GM23338 (cell line): ENCODE measurements around the gene TPH2. TPM values are rescaled to one million over a fixed set of nuclear protein-coding genes. Genes with fewer than 3 reads are reported as not detected.
A peak's percentile ranks its signal among the peaks of the same experiment; 100 is the strongest.

Source experiments
- ATAC-seq: fragments of 200-7000 bp; cut with Tn5 transposase; 3 replicates; pipeline ENCODE4 v1.9.1; 2020
- DNase-seq: peaks from one replicate; pipeline ENCODE4 v3.0.0-alpha.2; 2015; ENCODE audit warnings: low spot score
- H2AFZ ChIP-seq: fragments of 200-600 bp; sonication (generic); 2 replicates; pipeline ENCODE4 v1.8.0; 2016; ENCODE audit warnings: antibody characterized with exemption, mild to moderate bottlenecking, moderate library complexity
- H3F3A ChIP-seq: fragments of 200-600 bp; sonication (generic); replicated peaks from 2 replicates; pipeline ENCODE4 v1.8.0; 2017; ENCODE audit warnings: antibody characterized with exemption, mixed run types, low read depth
- H3K27ac ChIP-seq: fragments of 200-600 bp; sonication (generic); 2 replicates; pipeline ENCODE4 v1.6.1; 2016; ENCODE audit warnings: low read depth
- H3K27me3 ChIP-seq: fragments of 200-600 bp; sonication (generic); 2 replicates; pipeline ENCODE4 v1.8.0; 2016; ENCODE audit warnings: mild to moderate bottlenecking, mixed run types, moderate library complexity; ENCODE audit not compliant: insufficient read depth
- H3K36me3 ChIP-seq: fragments of 200-600 bp; sonication (generic); 2 replicates; pipeline ENCODE4 v1.8.0; 2016; ENCODE audit warnings: mild to moderate bottlenecking; ENCODE audit not compliant: insufficient read depth
- H3K4me1 ChIP-seq: fragments of 200-600 bp; sonication (generic); 2 replicates; pipeline ENCODE4 v1.8.0; 2016; ENCODE audit warnings: mild to moderate bottlenecking, moderate library complexity; ENCODE audit not compliant: insufficient read depth
- H3K4me2 ChIP-seq: fragments of 200-600 bp; sonication (generic); 2 replicates; pipeline ENCODE4 v1.7.1; 2017; ENCODE audit warnings: mixed run types
- H3K4me3 ChIP-seq: fragments of 200-600 bp; sonication (generic); 2 replicates; pipeline ENCODE4 v1.6.1; 2016; ENCODE audit warnings: mixed run types
- H3K79me2 ChIP-seq: fragments of 200-600 bp; sonication (generic); replicated peaks from 2 replicates; pipeline ENCODE4 v1.8.0; 2017; ENCODE audit warnings: mild to moderate bottlenecking; ENCODE audit not compliant: insufficient read depth
- H3K9me2 ChIP-seq: fragments of 200-600 bp; sonication (generic); 2 replicates; pipeline ENCODE4 v1.8.0; 2017; ENCODE audit not compliant: insufficient read depth
- H4K20me1 ChIP-seq: fragments of 200-600 bp; sonication (generic); replicated peaks from 2 replicates; pipeline ENCODE4 v1.8.0; 2017; ENCODE audit warnings: mild to moderate bottlenecking; ENCODE audit not compliant: insufficient read depth
- H3K27ac Mint-ChIP-seq: 2 replicates; pipeline ENCODE4 v1.8.0; 2020; ENCODE audit warnings: inconsistent platforms, mild to moderate bottlenecking, moderate library complexity, mixed read lengths
- H3K27me3 Mint-ChIP-seq: 3 replicates; pipeline ENCODE4 v1.8.0; 2022; ENCODE audit warnings: low read depth, mild to moderate bottlenecking, moderate library complexity, mixed read lengths, inconsistent platforms; ENCODE audit not compliant: insufficient read depth, poor library complexity
- H3K36me3 Mint-ChIP-seq: 3 replicates; pipeline ENCODE4 v1.8.0; 2021; ENCODE audit warnings: low read depth, mild to moderate bottlenecking, inconsistent platforms, moderate library complexity, mixed read lengths
- H3K4me1 Mint-ChIP-seq: 3 replicates; pipeline ENCODE4 v1.8.0; 2020; ENCODE audit warnings: mild to moderate bottlenecking, inconsistent platforms, mixed read lengths
- H3K4me3 Mint-ChIP-seq: 3 replicates; pipeline ENCODE4 v1.8.0; 2021; ENCODE audit warnings: moderate library complexity, mild to moderate bottlenecking, inconsistent platforms, mixed read lengths
- H3K9me3 Mint-ChIP-seq: 3 replicates; pipeline ENCODE4 v1.8.0; 2020; ENCODE audit warnings: moderate library complexity, mild to moderate bottlenecking, inconsistent platforms, mixed read lengths
- polyA plus RNA-seq: library from polyadenylated mRNA; unstranded; fragments of >200 nt; fragmentation: Nextera tagmentation; extraction: Ambion mirVana; gene quantifications from 2 replicates; pipeline ENCODE4 v1.2.1, GENCODE V29; 2016
- total RNA-seq: library from RNA; depleted of rRNA; stranded (reverse); fragments of >200 nt; shearing (Covaris generic); gene quantifications from 2 replicates; pipeline ENCODE4 v1.2.3, GENCODE V29; 2014; rRNA removed
- TF ChIP-seq, protein P1 (sequence below): fragments of 250-450 bp; sonication (Bioruptor Pico); IDR thresholded peaks from 2 replicates; pipeline ENCODE4 v1.5.0; 2020; ENCODE audit warnings: mild to moderate bottlenecking, moderate library complexity
- TF ChIP-seq, protein P2 (sequence below): IDR thresholded peaks from 2 replicates; pipeline ENCODE4 v1.6.1; 2016; ENCODE audit warnings: antibody characterized with exemption
- TF ChIP-seq, protein P3 (sequence below), 2 experiments: fragments of 200-600 bp in 1 of 2; sonication (generic) in 1 of 2; conservative IDR thresholded peaks; 2 replicates each; pipeline versions ENCODE4 v1.5.1 to v1.6.1; 2016 to 2017; ENCODE audit warnings: antibody characterized with exemption in 2 of 2, low read depth in 2 of 2, mild to moderate bottlenecking in 2 of 2, moderate library complexity in 1 of 2
- TF ChIP-seq, protein P4 (sequence below): IDR thresholded peaks from one replicate; pipeline ENCODE4 v1.6.1; 2018; ENCODE audit warnings: antibody characterized with exemption; ENCODE audit not compliant: unreplicated experiment

TPH2 gene
- total and polyA plus RNA-seq, 2 experiments from 2014 or later = 0.94 to 1.4 TPM

DNA sequence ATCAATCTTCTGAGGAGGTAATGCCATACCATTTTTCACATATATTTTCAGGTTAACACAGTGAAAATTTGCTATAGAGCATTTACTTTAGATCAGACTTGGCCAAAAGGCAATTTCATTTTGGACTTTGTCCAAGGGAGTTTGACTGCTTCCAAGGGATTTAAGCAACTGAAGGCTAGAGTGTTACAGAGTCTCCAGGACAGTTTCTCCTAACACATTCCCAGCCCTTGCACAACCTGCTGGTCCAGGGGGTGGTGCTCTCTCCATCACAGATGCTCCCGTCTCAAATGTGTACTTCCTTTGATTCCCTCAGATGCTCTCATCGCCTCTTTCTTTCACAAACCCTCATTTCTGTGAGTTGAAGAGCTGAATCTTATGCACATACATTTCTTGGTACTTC lies 143.1 kb downstream of the TPH2 start:
- ATAC-seq (peak; percentile 45), DNase-seq (peak; percentile 37)
- Histone ChIP-seq H3K4me1 (peaks cover 19% of the 10 kb centered on the region), H3K9me2 (no peaks in the 10 kb centered on the region), H2AFZ (no peak overlapping the region), H3K36me3 (no peaks in the 10 kb centered on the region), H3K4me2 (no peak overlapping the region), H3F3A (no peaks in the 10 kb centered on the region), H3K27me3 (no peaks in the 10 kb centered on the region), H3K4me3 (no peak overlapping the region), H4K20me1 (no peaks in the 10 kb centered on the region), H3K79me2 (no peaks in the 10 kb centered on the region), H3K27ac (no peak overlapping the region)
- Mint-ChIP-seq H3K4me1 (peaks cover 19% of the 10 kb centered on the region), H3K9me3 (no peaks in the 10 kb centered on the region), H3K27me3 (no peaks in the 10 kb centered on the region), H3K4me3 (no peak overlapping the region), H3K27ac (no peak overlapping the region), H3K36me3 (no peaks in the 10 kb centered on the region)
- TF ChIP-seq, protein P1, sequence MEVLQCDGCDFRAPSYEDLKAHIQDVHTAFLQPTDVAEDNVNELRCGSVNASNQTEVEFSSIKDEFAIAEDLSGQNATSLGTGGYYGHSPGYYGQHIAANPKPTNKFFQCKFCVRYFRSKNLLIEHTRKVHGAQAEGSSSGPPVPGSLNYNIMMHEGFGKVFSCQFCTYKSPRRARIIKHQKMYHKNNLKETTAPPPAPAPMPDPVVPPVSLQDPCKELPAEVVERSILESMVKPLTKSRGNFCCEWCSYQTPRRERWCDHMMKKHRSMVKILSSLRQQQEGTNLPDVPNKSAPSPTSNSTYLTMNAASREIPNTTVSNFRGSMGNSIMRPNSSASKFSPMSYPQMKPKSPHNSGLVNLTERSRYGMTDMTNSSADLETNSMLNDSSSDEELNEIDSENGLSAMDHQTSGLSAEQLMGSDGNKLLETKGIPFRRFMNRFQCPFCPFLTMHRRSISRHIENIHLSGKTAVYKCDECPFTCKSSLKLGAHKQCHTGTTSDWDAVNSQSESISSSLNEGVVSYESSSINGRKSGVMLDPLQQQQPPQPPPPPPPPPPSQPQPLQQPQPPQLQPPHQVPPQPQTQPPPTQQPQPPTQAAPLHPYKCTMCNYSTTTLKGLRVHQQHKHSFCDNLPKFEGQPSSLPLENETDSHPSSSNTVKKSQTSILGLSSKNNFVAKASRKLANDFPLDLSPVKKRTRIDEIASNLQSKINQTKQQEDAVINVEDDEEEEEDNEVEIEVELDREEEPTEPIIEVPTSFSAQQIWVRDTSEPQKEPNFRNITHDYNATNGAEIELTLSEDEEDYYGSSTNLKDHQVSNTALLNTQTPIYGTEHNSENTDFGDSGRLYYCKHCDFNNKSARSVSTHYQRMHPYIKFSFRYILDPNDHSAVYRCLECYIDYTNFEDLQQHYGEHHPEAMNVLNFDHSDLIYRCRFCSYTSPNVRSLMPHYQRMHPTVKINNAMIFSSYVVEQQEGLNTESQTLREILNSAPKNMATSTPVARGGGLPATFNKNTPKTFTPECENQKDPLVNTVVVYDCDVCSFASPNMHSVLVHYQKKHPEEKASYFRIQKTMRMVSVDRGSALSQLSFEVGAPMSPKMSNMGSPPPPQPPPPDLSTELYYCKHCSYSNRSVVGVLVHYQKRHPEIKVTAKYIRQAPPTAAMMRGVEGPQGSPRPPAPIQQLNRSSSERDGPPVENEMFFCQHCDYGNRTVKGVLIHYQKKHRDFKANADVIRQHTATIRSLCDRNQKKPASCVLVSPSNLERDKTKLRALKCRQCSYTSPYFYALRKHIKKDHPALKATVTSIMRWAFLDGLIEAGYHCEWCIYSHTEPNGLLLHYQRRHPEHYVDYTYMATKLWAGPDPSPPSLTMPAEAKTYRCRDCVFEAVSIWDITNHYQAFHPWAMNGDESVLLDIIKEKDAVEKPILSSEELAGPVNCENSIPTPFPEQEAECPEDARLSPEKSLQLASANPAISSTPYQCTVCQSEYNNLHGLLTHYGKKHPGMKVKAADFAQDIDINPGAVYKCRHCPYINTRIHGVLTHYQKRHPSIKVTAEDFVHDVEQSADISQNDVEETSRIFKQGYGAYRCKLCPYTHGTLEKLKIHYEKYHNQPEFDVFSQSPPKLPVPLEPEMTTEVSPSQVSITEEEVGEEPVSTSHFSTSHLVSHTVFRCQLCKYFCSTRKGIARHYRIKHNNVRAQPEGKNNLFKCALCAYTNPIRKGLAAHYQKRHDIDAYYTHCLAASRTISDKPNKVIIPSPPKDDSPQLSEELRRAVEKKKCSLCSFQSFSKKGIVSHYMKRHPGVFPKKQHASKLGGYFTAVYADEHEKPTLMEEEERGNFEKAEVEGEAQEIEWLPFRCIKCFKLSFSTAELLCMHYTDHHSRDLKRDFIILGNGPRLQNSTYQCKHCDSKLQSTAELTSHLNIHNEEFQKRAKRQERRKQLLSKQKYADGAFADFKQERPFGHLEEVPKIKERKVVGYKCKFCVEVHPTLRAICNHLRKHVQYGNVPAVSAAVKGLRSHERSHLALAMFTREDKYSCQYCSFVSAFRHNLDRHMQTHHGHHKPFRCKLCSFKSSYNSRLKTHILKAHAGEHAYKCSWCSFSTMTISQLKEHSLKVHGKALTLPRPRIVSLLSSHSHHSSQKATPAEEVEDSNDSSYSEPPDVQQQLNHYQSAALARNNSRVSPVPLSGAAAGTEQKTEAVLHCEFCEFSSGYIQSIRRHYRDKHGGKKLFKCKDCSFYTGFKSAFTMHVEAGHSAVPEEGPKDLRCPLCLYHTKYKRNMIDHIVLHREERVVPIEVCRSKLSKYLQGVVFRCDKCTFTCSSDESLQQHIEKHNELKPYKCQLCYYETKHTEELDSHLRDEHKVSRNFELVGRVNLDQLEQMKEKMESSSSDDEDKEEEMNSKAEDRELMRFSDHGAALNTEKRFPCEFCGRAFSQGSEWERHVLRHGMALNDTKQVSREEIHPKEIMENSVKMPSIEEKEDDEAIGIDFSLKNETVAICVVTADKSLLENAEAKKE = no peak
- TF ChIP-seq, protein P2, sequence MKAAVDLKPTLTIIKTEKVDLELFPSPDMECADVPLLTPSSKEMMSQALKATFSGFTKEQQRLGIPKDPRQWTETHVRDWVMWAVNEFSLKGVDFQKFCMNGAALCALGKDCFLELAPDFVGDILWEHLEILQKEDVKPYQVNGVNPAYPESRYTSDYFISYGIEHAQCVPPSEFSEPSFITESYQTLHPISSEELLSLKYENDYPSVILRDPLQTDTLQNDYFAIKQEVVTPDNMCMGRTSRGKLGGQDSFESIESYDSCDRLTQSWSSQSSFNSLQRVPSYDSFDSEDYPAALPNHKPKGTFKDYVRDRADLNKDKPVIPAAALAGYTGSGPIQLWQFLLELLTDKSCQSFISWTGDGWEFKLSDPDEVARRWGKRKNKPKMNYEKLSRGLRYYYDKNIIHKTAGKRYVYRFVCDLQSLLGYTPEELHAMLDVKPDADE = no peak
- TF ChIP-seq, protein P3, sequence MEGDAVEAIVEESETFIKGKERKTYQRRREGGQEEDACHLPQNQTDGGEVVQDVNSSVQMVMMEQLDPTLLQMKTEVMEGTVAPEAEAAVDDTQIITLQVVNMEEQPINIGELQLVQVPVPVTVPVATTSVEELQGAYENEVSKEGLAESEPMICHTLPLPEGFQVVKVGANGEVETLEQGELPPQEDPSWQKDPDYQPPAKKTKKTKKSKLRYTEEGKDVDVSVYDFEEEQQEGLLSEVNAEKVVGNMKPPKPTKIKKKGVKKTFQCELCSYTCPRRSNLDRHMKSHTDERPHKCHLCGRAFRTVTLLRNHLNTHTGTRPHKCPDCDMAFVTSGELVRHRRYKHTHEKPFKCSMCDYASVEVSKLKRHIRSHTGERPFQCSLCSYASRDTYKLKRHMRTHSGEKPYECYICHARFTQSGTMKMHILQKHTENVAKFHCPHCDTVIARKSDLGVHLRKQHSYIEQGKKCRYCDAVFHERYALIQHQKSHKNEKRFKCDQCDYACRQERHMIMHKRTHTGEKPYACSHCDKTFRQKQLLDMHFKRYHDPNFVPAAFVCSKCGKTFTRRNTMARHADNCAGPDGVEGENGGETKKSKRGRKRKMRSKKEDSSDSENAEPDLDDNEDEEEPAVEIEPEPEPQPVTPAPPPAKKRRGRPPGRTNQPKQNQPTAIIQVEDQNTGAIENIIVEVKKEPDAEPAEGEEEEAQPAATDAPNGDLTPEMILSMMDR (conservative IDR thresholded peaks at IDR 0.05; ENCODE audit: low read depth in 2 of 2) = peak in 1 of 2 experiments; percentile 51; a peak in 2 of 4 replicates
- TF ChIP-seq, protein P4, sequence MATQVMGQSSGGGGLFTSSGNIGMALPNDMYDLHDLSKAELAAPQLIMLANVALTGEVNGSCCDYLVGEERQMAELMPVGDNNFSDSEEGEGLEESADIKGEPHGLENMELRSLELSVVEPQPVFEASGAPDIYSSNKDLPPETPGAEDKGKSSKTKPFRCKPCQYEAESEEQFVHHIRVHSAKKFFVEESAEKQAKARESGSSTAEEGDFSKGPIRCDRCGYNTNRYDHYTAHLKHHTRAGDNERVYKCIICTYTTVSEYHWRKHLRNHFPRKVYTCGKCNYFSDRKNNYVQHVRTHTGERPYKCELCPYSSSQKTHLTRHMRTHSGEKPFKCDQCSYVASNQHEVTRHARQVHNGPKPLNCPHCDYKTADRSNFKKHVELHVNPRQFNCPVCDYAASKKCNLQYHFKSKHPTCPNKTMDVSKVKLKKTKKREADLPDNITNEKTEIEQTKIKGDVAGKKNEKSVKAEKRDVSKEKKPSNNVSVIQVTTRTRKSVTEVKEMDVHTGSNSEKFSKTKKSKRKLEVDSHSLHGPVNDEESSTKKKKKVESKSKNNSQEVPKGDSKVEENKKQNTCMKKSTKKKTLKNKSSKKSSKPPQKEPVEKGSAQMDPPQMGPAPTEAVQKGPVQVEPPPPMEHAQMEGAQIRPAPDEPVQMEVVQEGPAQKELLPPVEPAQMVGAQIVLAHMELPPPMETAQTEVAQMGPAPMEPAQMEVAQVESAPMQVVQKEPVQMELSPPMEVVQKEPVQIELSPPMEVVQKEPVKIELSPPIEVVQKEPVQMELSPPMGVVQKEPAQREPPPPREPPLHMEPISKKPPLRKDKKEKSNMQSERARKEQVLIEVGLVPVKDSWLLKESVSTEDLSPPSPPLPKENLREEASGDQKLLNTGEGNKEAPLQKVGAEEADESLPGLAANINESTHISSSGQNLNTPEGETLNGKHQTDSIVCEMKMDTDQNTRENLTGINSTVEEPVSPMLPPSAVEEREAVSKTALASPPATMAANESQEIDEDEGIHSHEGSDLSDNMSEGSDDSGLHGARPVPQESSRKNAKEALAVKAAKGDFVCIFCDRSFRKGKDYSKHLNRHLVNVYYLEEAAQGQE = no peak

Other genes starting within 250 kb of the TPH2 start
- 9.9 and 27.2 TPM in 2 replicates for gene RAB21, start 184.0 kb upstream of the TPH2 start, total RNA-seq
- 9.8 and 12.2 TPM in 2 replicates for gene RAB21, start 184.0 kb upstream of the TPH2 start, polyA plus RNA-seq
- gene TBC1D15, start 99.1 kb upstream of the TPH2 start, total RNA-seq = 34.1 and 35.9 TPM in 2 replicates
- gene TBC1D15, start 99.1 kb upstream of the TPH2 start, polyA plus RNA-seq = 19.9 and 27.0 TPM in 2 replicates